SU-DHL-6 (cell line): ENCODE data around the gene TUG1.

Experiments
- H2AFZ ChIP-seq: fragments of 200-600 bp; sonication (generic); 2 replicates; pipeline ENCODE4 v1.6.1; 2014; ENCODE audit warnings: low read depth, mild to moderate bottlenecking, moderate library complexity, mixed read lengths, antibody characterized with exemption, low read length; ENCODE audit not compliant: severe bottlenecking
- H3F3A ChIP-seq: fragments of 200-600 bp; shearing (Covaris generic); 2 replicates; pipeline ENCODE4 v1.6.0; 2016; ENCODE audit warnings: antibody characterized with exemption, mild to moderate bottlenecking; ENCODE audit not compliant: insufficient read depth
- H3K27ac ChIP-seq: fragments of 200-600 bp; sonication (generic); 2 replicates; pipeline ENCODE4 v1.5.1; 2016; ENCODE audit warnings: low read depth, mild to moderate bottlenecking, low read length, moderate library complexity, mixed read lengths
- H3K27me3 ChIP-seq: fragments of 200-600 bp; sonication (generic), shearing (Covaris generic); 2 replicates; pipeline ENCODE4 v1.6.0; 2014; ENCODE audit warnings: mild to moderate bottlenecking, low read length
- H3K36me3 ChIP-seq: fragments of 200-600 bp; sonication (generic); 2 replicates; pipeline ENCODE4 v1.6.1; 2014; ENCODE audit warnings: mild to moderate bottlenecking, low read length, mixed read lengths
- H3K4me2 ChIP-seq: fragments of 300-600, 200-600 bp; shearing (Covaris generic), sonication (generic); 2 replicates; pipeline ENCODE4 v1.6.0; 2014; ENCODE audit warnings: low read length, low read depth, mild to moderate bottlenecking; ENCODE audit not compliant: poor library complexity, severe bottlenecking
- H3K4me3 ChIP-seq: fragments of 200-600 bp; sonication (generic); 2 replicates; pipeline ENCODE4 v1.5.1; 2014; ENCODE audit warnings: antibody characterized with exemption, low read length, mild to moderate bottlenecking, mixed read lengths; ENCODE audit not compliant: insufficient read depth, poor library complexity, severe bottlenecking
- H3K79me2 ChIP-seq: fragments of 200-600 bp; sonication (generic); 2 replicates; pipeline ENCODE4 v1.6.1; 2014; ENCODE audit warnings: mild to moderate bottlenecking, low read length, moderate library complexity; ENCODE audit not compliant: insufficient read depth
- H3K9ac ChIP-seq: fragments of 200-600 bp; sonication (generic); 2 replicates; pipeline ENCODE4 v1.7.0; 2014; ENCODE audit warnings: mild to moderate bottlenecking, low read length
- H3K9me2 ChIP-seq: fragments of 200-600 bp; sonication (generic); replicated peaks from 2 replicates; pipeline ENCODE4 v1.6.1; 2014; ENCODE audit warnings: low read length; ENCODE audit not compliant: insufficient read depth
- H3K9me3 ChIP-seq: fragments of 200-600 bp; sonication (generic); 2 replicates; pipeline ENCODE4 v1.6.1; 2014; ENCODE audit warnings: low read length, mixed read lengths; ENCODE audit not compliant: insufficient read depth
- H4K20me1 ChIP-seq: fragments of 200-600 bp; sonication (generic); 2 replicates; pipeline ENCODE4 v1.6.1; 2014; ENCODE audit warnings: low read depth, mild to moderate bottlenecking, antibody characterized with exemption, low read length, moderate library complexity, mixed read lengths
- EZH2phosphoT487 ChIP-seq: fragments of 200-600 bp; sonication (generic), shearing (Covaris generic); conservative IDR thresholded peaks from 2 replicates; pipeline ENCODE4 v1.6.1; 2018; ENCODE audit warnings: mild to moderate bottlenecking, antibody characterized with exemption, low read length, moderate library complexity, mixed read lengths
- TF ChIP-seq, protein P1 (sequence below): fragments of 200-600 bp; sonication (generic); IDR thresholded peaks from one replicate; pipeline ENCODE4 v1.5.1; 2017; ENCODE audit warnings: antibody characterized with exemption, mild to moderate bottlenecking, low read length, moderate library complexity; ENCODE audit not compliant: insufficient read depth, poor library complexity, severe bottlenecking

TUG1 gene

GRCh38 chr22:30921108-30921507 lies 48.0 kb upstream of the TUG1 start:
- no peaks in the 10 kb centered on the region for H3K9me2 ChIP-seq
- no peak overlapping the region for H3K4me3 ChIP-seq
- H3K4me2 ChIP-seq, result no peak overlapping the region
- no peaks in the 10 kb centered on the region for H3K27me3 ChIP-seq
- no peaks in the 10 kb centered on the region for H3K36me3 ChIP-seq
- no peak overlapping the region for H3K27ac ChIP-seq
- no peaks in the 10 kb centered on the region for H3F3A ChIP-seq
- no peak overlapping the region for H3K9ac ChIP-seq
- no peak for TF ChIP-seq EZH2phosphoT487
- TF ChIP-seq, protein P1, sequence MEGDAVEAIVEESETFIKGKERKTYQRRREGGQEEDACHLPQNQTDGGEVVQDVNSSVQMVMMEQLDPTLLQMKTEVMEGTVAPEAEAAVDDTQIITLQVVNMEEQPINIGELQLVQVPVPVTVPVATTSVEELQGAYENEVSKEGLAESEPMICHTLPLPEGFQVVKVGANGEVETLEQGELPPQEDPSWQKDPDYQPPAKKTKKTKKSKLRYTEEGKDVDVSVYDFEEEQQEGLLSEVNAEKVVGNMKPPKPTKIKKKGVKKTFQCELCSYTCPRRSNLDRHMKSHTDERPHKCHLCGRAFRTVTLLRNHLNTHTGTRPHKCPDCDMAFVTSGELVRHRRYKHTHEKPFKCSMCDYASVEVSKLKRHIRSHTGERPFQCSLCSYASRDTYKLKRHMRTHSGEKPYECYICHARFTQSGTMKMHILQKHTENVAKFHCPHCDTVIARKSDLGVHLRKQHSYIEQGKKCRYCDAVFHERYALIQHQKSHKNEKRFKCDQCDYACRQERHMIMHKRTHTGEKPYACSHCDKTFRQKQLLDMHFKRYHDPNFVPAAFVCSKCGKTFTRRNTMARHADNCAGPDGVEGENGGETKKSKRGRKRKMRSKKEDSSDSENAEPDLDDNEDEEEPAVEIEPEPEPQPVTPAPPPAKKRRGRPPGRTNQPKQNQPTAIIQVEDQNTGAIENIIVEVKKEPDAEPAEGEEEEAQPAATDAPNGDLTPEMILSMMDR, result no peak
- no peak overlapping the region for H2AFZ ChIP-seq
- H4K20me1 ChIP-seq, result no peaks in the 10 kb centered on the region
- H3K79me2 ChIP-seq, result no peaks in the 10 kb centered on the region
- no peaks in the 10 kb centered on the region for H3K9me3 ChIP-seq

DNA sequence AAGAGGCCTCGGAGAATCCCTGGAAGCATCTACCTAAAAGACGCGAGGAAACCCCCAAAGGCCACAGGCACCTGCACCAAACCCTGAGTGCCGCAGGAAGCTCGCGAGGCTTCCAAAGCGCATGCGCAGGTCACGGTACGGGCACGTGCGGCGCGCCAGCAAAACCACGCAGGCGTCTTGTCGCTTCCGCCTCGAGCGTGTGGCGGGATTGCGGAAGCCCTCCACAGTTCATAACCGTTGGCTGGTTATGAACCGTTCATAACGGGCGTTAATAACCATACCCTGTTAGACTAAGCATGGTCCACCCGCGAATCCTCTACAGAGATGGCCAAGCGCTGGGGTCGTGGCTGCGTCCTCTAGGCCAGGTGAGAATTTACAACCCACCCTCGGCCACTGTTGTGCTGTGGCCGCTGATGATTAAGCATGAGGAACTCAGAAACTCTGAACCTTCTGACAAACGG lies 46.9 kb upstream of the TUG1 start:
- Histone ChIP-seq H3K9ac (no peak overlapping the region), H3K9me2 (no peaks in the 10 kb centered on the region), H3K9me3 (no peaks in the 10 kb centered on the region), H3K27me3 (no peaks in the 10 kb centered on the region), H3F3A (no peaks in the 10 kb centered on the region), H3K27ac (no peak overlapping the region), H3K4me3 (no peak overlapping the region), H3K79me2 (no peaks in the 10 kb centered on the region), H4K20me1 (no peaks in the 10 kb centered on the region), H3K4me2 (no peak overlapping the region), H3K36me3 (no peaks in the 10 kb centered on the region), H2AFZ (no peak overlapping the region)
- TF ChIP-seq, protein P1, result no peak
- TF ChIP-seq EZH2phosphoT487, result no peak

- Histone ChIP-seq H3F3A (no peaks in the 10 kb centered on the region), H3K27me3 (no peaks in the 10 kb centered on the region), H4K20me1 (no peaks in the 10 kb centered on the region), H3K36me3 (no peaks in the 10 kb centered on the region), H3K9me3 (no peaks in the 10 kb centered on the region), H3K9me2 (no peaks in the 10 kb centered on the region), H3K27ac (no peak overlapping the region), H3K79me2 (no peaks in the 10 kb centered on the region), H2AFZ (no peak overlapping the region), H3K4me3 (no peak overlapping the region), H3K4me2 (no peak overlapping the region), H3K9ac (no peak overlapping the region)
- TF ChIP-seq, protein P1, result no peak
- TF ChIP-seq EZH2phosphoT487, result no peak
These were observed 45.7 kb upstream of the TUG1 start for GRCh38 chr22:30923168-30923900.
